ENCODE data around the gene IL22.

IL22 gene

GRCh38 chr12:68225576-68226476, 27.6 kb downstream of the IL22 start, which contains the start of gene IL26:
IL26 (minus strand) TSS chr12:68225810; CDS start chr12:68225756, 54 bp downstream.
- no peak for DNase-seq

GRCh38 chr12:68224613-68225285, 28.7 kb downstream of the IL22 start:
- DNase-seq, result no peak

- DNase-seq, result peak; percentile 91
Observed at GRCh38 chr12:68223067-68223747, 30.2 kb downstream of the IL22 start.

- no peak for DNase-seq
Observed at GRCh38 chr12:68222326-68222725, 31.1 kb downstream of the IL22 start.

- no peak for DNase-seq
Observed at GRCh38 chr12:68221497-68221896, 31.9 kb downstream of the IL22 start.

GRCh38 chr12:68210875-68211274, 42.5 kb downstream of the IL22 start:
- DNase-seq, result peak; percentile 11

GRCh38 chr12:68209048-68209728, 44.2 kb downstream of the IL22 start:
- DNase-seq, result peak; percentile 29

- DNase-seq, result no peak
Observed at GRCh38 chr12:68207276-68207675, 46.1 kb downstream of the IL22 start.

- DNase-seq, result peak; percentile 24
Observed at GRCh38 chr12:68206446-68206845, 47.0 kb downstream of the IL22 start.

GRCh38 chr12:68203460-68203875, 49.9 kb downstream of the IL22 start:
- DNase-seq, result no peak

GRCh38 chr12:68200854-68201253, 52.5 kb downstream of the IL22 start:
- no peak for DNase-seq

- DNase-seq, result no peak
Observed at GRCh38 chr12:68199127-68199526, 54.3 kb downstream of the IL22 start.

- DNase-seq, result no peak
Observed at GRCh38 chr12:68198507-68199086, 54.8 kb downstream of the IL22 start.
